Measurements from ENCODE around the gene TPSAB1. TPM values are rescaled to one million over a fixed set of nuclear protein-coding genes. Genes with fewer than 3 reads are reported as not detected.

TPSAB1 gene
- total and polyA plus RNA-seq, 2 donors from 2014 or later, result 1.6 to 156 TPM

GRCh38 chr16:1260101-1260680 lies 19.7 kb downstream of the TPSAB1 start:
- H3K36me3 ChIP-seq (ENCODE audit: control insufficient read depth in 2 of 3, insufficient read depth in 3 of 3, low read length in 3 of 3), result no peaks in the 10 kb centered on the region
- H3K9me3 ChIP-seq (ENCODE audit: control insufficient read depth in 2 of 3, insufficient read depth in 1 of 3, low read length in 3 of 3), result no peaks in the 10 kb centered on the region
- H3K4me3 ChIP-seq (ENCODE audit: low read length in 3 of 3), result no peak overlapping the region
- H3K9ac ChIP-seq (ENCODE audit: low read length in 3 of 3), result no peak overlapping the region
- no peak overlapping the region for H3K27ac ChIP-seq (ENCODE audit: low read depth in 2 of 2, low read length in 2 of 2)
- DNase-seq (no peak), FAIRE-seq (no peak)
- H3K27me3 ChIP-seq (ENCODE audit: control insufficient read depth, insufficient read depth, low read length), result no peaks in the 10 kb centered on the region
- intact Hi-C loops (cut with DNase I), result no loop called here
- TF ChIP-seq CTCF (IDR thresholded peaks at IDR 0.05; ENCODE audit: borderline replicate concordance, extremely low read depth, insufficient read depth), result no peak
- H3K4me1 ChIP-seq (ENCODE audit: control insufficient read depth in 2 of 3, insufficient read depth in 2 of 3, low read depth in 1 of 3, low read length in 3 of 3), result no peaks in the 10 kb centered on the region

GRCh38 chr16:1261131-1261892 lies 20.8 kb downstream of the TPSAB1 start:
- Histone ChIP-seq H3K36me3 (ENCODE audit: control insufficient read depth in 2 of 3, insufficient read depth in 3 of 3, low read length in 3 of 3) (no peaks in the 10 kb centered on the region), H3K27ac (ENCODE audit: low read depth in 2 of 2, low read length in 2 of 2) (no peak overlapping the region), H3K27me3 (ENCODE audit: control insufficient read depth, insufficient read depth, low read length) (no peaks in the 10 kb centered on the region), H3K4me3 (ENCODE audit: low read length in 3 of 3) (no peak overlapping the region), H3K4me1 (ENCODE audit: control insufficient read depth in 2 of 3, insufficient read depth in 2 of 3, low read depth in 1 of 3, low read length in 3 of 3) (no peaks in the 10 kb centered on the region), H3K9ac (ENCODE audit: low read length in 3 of 3) (no peak overlapping the region), H3K9me3 (ENCODE audit: control insufficient read depth in 2 of 3, insufficient read depth in 1 of 3, low read length in 3 of 3) (no peaks in the 10 kb centered on the region)
- peak in 2 of 5 donors; percentile 51 to 74 for DNase-seq
- FAIRE-seq, result no peak
- intact Hi-C loops (cut with DNase I), result no loop called here
- no peak for TF ChIP-seq CTCF (IDR thresholded peaks at IDR 0.05; ENCODE audit: borderline replicate concordance, extremely low read depth, insufficient read depth)

- Histone ChIP-seq H3K27me3 (ENCODE audit: control insufficient read depth, insufficient read depth, low read length) (no peaks in the 10 kb centered on the region), H3K27ac (ENCODE audit: low read depth in 2 of 2, low read length in 2 of 2) (no peak overlapping the region), H3K9me3 (ENCODE audit: control insufficient read depth in 2 of 3, insufficient read depth in 1 of 3, low read length in 3 of 3) (no peaks in the 10 kb centered on the region), H3K36me3 (ENCODE audit: control insufficient read depth in 2 of 3, insufficient read depth in 3 of 3, low read length in 3 of 3) (no peaks in the 10 kb centered on the region), H3K9ac (ENCODE audit: low read length in 3 of 3) (no peak overlapping the region), H3K4me1 (ENCODE audit: control insufficient read depth in 2 of 3, insufficient read depth in 2 of 3, low read depth in 1 of 3, low read length in 3 of 3) (no peaks in the 10 kb centered on the region), H3K4me3 (ENCODE audit: low read length in 3 of 3) (no peak overlapping the region)
- intact Hi-C loops (cut with DNase I), result no loop called here
- no peak for TF ChIP-seq CTCF (IDR thresholded peaks at IDR 0.05; ENCODE audit: borderline replicate concordance, extremely low read depth, insufficient read depth)
- DNase-seq (peak in 1 of 5 donors; percentile 52), FAIRE-seq (no peak)
These were observed 21.8 kb downstream of the TPSAB1 start for GRCh38 chr16:1262210-1262845.

Measured in kidney (tissue), 14 donors.